MM.1S (cell line): Measurements from ENCODE around the gene ATP8A1.

Source experiments
- DNase-seq: peaks from one replicate; pipeline ENCODE4 v3.0.0-alpha.2; 2015
- H2AFZ ChIP-seq: fragments of 300-600 bp; sonication (generic); 2 replicates; pipeline ENCODE4 v1.6.0; 2016; ENCODE audit warnings: antibody characterized with exemption, low read length
- H3F3A ChIP-seq: fragments of 300-600 bp; sonication (generic); 2 replicates; pipeline ENCODE4 v1.6.1; 2016; ENCODE audit warnings: mild to moderate bottlenecking, antibody characterized with exemption, low read length, moderate library complexity, mixed read lengths; ENCODE audit not compliant: insufficient read depth
- H3K27ac ChIP-seq: fragments of 300-600 bp; sonication (generic); 2 replicates; pipeline ENCODE4 v1.5.1; 2016; ENCODE audit warnings: mild to moderate bottlenecking, low read length
- H3K27me3 ChIP-seq: fragments of 300-600 bp; sonication (generic); replicated peaks from 2 replicates; pipeline ENCODE4 v1.6.0; 2016; ENCODE audit warnings: low read length; ENCODE audit not compliant: insufficient read depth
- H3K36me3 ChIP-seq: fragments of 300-600 bp; sonication (generic); replicated peaks from 2 replicates; pipeline ENCODE4 v1.6.1; 2016; ENCODE audit warnings: mild to moderate bottlenecking, low read length, mixed read lengths; ENCODE audit not compliant: insufficient read depth
- H3K4me1 ChIP-seq: fragments of 300-600 bp; sonication (generic); 2 replicates; pipeline ENCODE4 v1.6.1; 2016; ENCODE audit warnings: low read length, mixed read lengths
- H3K4me2 ChIP-seq: fragments of 300-600 bp; sonication (generic); 2 replicates; pipeline ENCODE4 v1.6.0; 2016; ENCODE audit warnings: low read depth, low read length
- H3K4me3 ChIP-seq: fragments of 300-600 bp; sonication (generic); 2 replicates; pipeline ENCODE4 v1.5.1; 2016; ENCODE audit warnings: low read length, mixed read lengths
- H3K79me2 ChIP-seq: fragments of 300-600 bp; sonication (generic); 2 replicates; pipeline ENCODE4 v1.6.1; 2016; ENCODE audit warnings: mixed run types, low read length, mixed read lengths
- H3K9ac ChIP-seq: fragments of 300-600 bp; sonication (generic); 2 replicates; pipeline ENCODE4 v1.6.1; 2016; ENCODE audit warnings: low read length, mixed read lengths
- H3K9me2 ChIP-seq: fragments of 300-600 bp; sonication (generic); replicated peaks from 2 replicates; pipeline ENCODE4 v1.6.1; 2016; ENCODE audit warnings: mild to moderate bottlenecking, low read length, mixed read lengths; ENCODE audit not compliant: insufficient read depth
- H3K9me3 ChIP-seq: fragments of 300-600 bp; sonication (generic); replicated peaks from 2 replicates; pipeline ENCODE4 v1.6.1; 2016; ENCODE audit warnings: mild to moderate bottlenecking, low read length, mixed read lengths; ENCODE audit not compliant: insufficient read depth
- H4K20me1 ChIP-seq: fragments of 300-600 bp; sonication (generic); 2 replicates; pipeline ENCODE4 v1.6.1; 2016; ENCODE audit warnings: mild to moderate bottlenecking, low read length, moderate library complexity, mixed read lengths; ENCODE audit not compliant: insufficient read depth
- CTCF ChIP-seq: fragments of 300-600 bp; sonication (generic); IDR thresholded peaks from 2 replicates; pipeline ENCODE4 v1.5.1; 2016; ENCODE audit warnings: antibody characterized with exemption, low read length, mixed read lengths
- EZH2 ChIP-seq: fragments of 300-600 bp; sonication (generic); optimal IDR thresholded peaks from 2 replicates; pipeline ENCODE3; 2017; ENCODE audit warnings: low read depth, mild to moderate bottlenecking, antibody characterized with exemption, low read length, mixed read lengths
- EZH2phosphoT487 ChIP-seq: fragments of 300-600 bp; sonication (generic); IDR thresholded peaks from 2 replicates; pipeline ENCODE4 v1.6.1; 2018; ENCODE audit warnings: antibody characterized with exemption, low read length

The ATP8A1 gene

GRCh38 chr4:42554072-42554471 is 102.8 kb downstream of the ATP8A1 start:
- H3K9me2 ChIP-seq: no peaks in the 10 kb centered on the region
- TF ChIP-seq CTCF (no peak), EZH2phosphoT487 (no peak), EZH2 (no peak)
- no peaks in the 10 kb centered on the region for H3K79me2 ChIP-seq
- H4K20me1 ChIP-seq: no peaks in the 10 kb centered on the region
- no peak overlapping the region for H3K4me3 ChIP-seq
- H3K9ac ChIP-seq: no peak overlapping the region
- no peaks in the 10 kb centered on the region for H3K9me3 ChIP-seq
- H3K27ac ChIP-seq: no peak overlapping the region
- no peak overlapping the region for H2AFZ ChIP-seq
- no peak overlapping the region for H3K4me2 ChIP-seq
- H3F3A ChIP-seq: no peaks in the 10 kb centered on the region
- H3K36me3 ChIP-seq: no peaks in the 10 kb centered on the region; the same call in 1 of the 2 replicates
- no peaks in the 10 kb centered on the region for H3K4me1 ChIP-seq
- no peaks in the 10 kb centered on the region for H3K27me3 ChIP-seq
- DNase-seq: no peak

DNA sequence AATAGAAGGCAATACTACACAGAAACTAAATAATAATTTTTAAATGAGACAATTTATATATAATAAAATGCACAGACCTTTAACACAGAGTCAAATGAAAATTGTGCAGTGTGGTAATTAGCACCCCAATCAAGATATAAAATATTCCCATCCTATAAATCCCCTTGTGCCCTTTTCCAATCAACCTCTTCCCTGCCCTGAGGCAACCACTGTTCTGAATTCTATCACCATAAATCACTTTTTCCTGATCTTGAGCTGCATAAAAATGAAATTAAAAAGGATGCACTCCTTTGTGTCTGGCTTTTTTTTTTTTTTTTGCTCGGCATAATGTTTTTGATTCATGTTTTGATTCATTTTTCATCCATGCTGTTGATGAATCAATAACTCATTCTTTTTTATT is 107.0 kb downstream of the ATP8A1 start:
- Histone ChIP-seq H3K36me3 (no peaks in the 10 kb centered on the region; the same call in 1 of the 2 replicates), H2AFZ (no peak overlapping the region), H3K9ac (no peak overlapping the region), H3K27me3 (no peaks in the 10 kb centered on the region), H3K9me3 (no peaks in the 10 kb centered on the region), H3K9me2 (no peaks in the 10 kb centered on the region), H3K27ac (no peak overlapping the region), H3K4me1 (no peaks in the 10 kb centered on the region), H4K20me1 (no peaks in the 10 kb centered on the region), H3K4me3 (no peak overlapping the region), H3K4me2 (no peak overlapping the region), H3F3A (no peaks in the 10 kb centered on the region), H3K79me2 (no peaks in the 10 kb centered on the region)
- TF ChIP-seq EZH2phosphoT487 (no peak), CTCF (no peak), EZH2 (no peak)
- no peak for DNase-seq

- Histone ChIP-seq H3K27me3 (no peaks in the 10 kb centered on the region), H3F3A (no peaks in the 10 kb centered on the region), H3K9me3 (no peaks in the 10 kb centered on the region), H2AFZ (no peak overlapping the region), H4K20me1 (no peaks in the 10 kb centered on the region), H3K9me2 (no peaks in the 10 kb centered on the region), H3K79me2 (no peaks in the 10 kb centered on the region), H3K36me3 (no peaks in the 10 kb centered on the region; the same call in 1 of the 2 replicates), H3K4me2 (no peak overlapping the region), H3K4me1 (no peaks in the 10 kb centered on the region), H3K27ac (no peak overlapping the region), H3K4me3 (no peak overlapping the region), H3K9ac (no peak overlapping the region)
- DNase-seq: no peak
- TF ChIP-seq EZH2phosphoT487: no peak
- no peak for TF ChIP-seq EZH2
- no peak for TF ChIP-seq CTCF
These were observed 109.1 kb downstream of the ATP8A1 start for GRCh38 chr4:42547805-42548204.
